NCI-H748 treated with DMSO at 0.1 percent for 48 hours (cell line): ENCODE data around the gene PDE11A.
"Not testable (repeated sequence)": the region's sequence is repeated elsewhere in the genome, so short reads cannot be mapped to it uniquely, and the experiment has no call there.

ENCODE experiments used
- DNase-seq: peaks from one replicate; lab custom pipeline; 2025; lab: John Stamatoyannopoulos, UW

PDE11A gene

DNA sequence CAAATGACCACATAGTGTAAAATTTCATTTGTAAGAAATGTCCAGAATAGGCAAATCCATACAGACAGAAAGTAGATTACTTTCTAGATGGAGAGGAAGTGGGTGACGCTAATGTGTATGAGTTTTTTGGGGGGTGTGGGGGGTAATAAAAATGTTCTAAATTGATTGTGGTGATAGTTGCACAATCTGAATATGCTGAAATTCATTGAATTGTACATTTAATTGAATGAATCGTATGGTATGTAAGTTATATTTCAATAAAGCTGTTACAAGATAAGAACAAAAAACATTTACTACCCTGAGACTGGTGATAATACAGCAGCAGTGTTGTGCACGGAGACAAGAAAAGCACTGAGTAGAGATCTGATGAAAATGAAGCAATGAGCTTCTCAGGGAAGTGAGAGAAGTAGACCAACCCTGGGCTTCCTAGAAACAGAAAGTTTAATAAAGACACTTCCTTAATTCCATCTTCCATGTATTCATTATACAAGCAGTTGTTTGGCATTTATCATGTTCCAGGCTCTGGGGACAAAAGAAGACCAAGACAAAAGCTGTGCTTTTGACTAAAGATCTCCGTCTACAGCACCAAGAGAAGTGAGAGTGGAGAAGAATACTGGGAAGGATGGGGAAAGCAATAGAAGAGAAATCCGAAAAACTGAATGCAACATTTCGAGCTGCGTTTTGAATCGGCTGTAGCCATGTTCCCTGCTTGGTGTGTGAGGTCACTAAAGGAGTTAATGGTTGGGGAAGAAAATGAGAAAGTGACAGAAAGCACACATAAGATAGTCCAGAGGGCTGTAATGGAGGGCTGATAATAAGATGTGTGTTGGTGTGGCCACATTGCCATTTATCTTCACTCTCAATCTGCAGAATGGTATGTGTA, 1.8 kb upstream of the PDE11A start:
- no peak for DNase-seq

DNA sequence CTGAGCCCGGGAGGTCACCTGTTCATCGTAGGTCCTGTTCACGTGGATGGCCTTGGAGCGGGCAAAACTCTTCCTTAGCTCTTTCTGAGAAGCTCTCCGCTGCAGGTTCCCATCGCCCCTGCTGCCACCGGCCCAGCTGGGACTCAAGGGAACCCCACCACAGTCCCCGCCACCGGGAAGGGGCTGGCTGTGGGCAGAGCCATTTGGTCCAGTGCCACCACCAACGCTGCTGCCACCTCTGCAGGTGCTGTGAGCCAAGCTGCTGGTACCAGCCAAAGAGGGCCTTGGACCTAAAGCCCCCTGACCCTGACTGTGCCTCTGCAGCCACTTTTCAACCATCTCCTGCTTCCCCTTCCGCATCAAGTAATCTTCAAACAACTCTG, 586 bp downstream of the PDE11A start:
- no peak for DNase-seq

DNA sequence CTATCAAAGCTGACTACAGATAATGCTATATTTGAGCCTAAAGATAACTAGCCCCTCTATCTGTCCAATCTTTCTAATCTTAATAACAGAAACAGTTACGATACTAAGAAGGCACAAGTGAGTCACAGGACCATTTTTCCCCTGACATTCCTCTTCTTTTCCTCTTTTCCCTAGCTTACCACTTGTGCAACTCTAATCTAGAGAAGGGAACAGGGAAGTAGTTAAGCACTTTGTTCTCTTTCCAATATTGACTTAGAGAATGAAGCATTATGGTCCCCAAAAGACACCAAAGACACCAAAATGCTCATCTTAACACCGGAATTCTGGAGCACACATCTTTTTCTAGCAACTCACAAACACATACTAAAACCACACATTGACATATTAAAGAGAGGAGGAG, 1.8 kb downstream of the PDE11A start:
- DNase-seq: no peak

DNA sequence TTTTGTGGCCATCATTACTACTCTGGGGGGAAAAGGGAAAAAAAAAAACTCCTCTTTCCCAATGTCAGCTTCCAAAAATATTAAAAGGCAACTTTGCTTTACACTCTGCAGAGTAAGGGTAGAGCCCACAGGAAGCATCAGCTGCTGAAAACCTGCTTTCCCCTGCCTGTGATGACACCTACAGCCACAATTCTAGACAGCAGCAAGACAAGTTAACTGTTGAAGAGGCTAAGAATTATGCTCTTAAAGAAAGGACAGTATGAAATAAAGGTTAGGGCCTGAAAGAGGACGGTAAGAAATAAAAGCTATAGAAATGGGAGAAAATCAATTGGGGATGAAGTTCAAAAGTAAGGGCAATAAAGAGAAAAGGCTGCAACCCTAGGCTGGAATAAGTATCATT, 3.0 kb downstream of the PDE11A start:
- no peak for DNase-seq

DNA sequence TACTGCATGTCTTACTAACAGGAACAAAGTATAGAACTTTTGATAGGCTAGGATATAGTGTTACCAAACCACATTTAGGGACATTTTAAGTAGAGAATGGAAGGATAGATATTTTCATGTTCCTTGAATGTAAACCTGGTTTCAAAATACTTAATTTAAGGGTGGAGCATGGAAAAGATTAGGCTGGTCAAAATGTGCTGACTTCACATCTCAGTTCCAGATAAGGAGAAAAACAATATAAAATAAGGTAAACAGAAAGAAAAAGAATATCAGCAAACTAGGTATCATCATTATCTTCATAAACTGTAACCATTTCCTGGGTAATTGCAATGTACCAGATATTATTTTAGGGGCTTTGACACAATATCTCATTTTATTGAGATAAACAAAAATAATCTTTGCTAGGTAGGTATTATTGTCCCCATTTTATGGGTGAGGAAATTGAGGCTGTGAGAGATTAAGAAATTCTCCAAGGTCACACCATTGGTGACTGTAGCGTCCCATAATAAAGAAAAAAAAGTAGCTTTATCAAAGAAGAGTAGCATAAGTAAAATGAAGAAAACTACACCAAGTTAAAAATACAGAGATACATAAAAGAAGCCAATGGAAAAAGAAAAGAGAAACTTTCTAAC, 3.6 kb downstream of the PDE11A start:
- no peak for DNase-seq

DNA sequence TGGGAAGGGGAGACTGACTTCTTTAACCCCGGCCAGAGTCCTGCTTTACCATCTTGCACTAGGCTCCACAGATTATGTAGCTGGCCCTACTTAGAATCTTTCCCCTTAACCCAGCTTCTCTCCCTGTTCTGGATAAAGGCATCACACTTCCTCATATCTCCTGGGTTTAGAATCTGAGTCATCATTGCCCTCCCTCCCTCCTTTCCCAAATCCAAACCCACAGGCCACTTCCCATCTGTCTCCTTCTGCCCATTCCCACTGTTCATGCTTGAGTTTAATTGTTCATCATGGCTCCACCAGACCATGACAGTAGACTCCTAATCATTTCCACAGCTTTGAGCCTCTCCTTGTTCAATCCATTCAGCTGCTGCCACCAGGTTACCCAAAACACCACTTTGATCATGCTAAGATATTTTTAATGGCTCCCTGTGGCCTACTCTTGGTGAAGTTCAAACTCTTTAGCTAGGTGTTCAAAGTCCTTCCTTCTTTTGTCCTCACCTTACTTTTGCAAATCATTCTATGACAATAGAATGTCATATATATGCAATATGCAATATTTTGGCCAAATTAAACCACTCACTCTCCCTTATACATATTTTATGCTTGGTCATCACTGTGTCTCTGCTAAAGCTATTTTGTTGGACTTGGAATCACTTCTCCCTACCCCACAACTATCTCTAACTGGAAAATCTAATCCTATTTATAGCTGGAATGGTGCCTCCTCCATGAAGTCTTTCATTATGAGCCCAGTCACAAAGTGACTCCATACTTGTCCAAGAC, 5.5 kb downstream of the PDE11A start:
- no peak for DNase-seq

DNA sequence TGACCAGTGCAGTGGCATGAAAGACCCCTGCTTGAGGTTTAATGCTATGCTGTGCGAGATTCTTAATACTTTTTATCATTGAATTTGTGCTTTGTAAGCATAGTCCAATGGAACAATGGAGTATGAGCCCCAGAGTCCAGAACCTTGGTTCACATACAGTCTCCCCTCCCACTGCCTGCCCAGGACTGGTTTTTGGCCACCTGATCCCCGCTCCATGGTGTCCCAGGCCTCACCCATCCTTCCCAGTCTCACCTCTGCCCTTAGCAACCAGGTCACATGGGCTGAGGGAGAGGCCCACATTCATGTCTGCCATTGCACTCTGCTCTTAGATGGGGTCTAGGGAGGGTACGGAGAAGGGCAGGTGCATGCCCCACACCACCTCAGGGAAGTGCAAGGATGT, 6.3 kb downstream of the PDE11A start:
- no peak for DNase-seq

DNA sequence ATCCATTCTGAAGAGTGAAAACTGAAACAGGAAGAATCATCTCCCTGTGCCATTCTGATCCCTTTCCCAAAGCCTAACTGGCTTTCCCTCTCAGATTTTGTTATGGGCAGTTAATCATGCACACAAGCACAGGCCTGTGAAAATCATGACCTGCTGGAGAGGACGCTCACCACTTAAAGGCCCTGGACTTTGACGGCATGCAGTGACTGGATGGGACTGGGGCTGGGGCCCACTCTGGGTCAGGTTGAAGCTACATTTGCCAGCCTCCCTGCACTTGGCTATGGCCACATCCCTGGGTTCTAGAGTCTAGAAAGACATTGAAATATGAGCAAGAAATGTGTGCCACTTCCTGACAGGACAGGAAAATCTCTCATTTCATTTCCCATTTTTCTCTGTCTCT, 12.9 kb downstream of the PDE11A start:
- DNase-seq: no peak

DNA sequence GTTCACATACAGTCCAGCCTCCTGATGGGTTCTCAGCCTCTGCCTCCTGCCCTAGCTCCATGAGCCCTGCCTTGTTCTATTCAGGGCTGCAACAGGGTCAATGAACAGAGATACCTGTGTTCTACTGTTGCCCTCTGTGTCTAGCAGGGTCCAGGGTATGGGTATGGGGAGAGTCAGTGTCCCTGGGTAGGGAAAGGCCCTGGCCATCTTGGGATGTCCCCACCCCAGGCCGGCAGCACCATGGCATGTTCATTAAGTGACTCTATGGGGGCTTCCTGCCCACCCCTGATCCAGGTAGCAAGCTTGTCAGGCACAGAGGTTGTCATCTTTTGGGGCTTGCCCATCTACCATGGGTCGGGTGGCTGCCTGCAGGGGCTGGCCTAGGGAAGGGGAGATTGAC, 13.5 kb downstream of the PDE11A start:
- DNase-seq: no peak

DNA sequence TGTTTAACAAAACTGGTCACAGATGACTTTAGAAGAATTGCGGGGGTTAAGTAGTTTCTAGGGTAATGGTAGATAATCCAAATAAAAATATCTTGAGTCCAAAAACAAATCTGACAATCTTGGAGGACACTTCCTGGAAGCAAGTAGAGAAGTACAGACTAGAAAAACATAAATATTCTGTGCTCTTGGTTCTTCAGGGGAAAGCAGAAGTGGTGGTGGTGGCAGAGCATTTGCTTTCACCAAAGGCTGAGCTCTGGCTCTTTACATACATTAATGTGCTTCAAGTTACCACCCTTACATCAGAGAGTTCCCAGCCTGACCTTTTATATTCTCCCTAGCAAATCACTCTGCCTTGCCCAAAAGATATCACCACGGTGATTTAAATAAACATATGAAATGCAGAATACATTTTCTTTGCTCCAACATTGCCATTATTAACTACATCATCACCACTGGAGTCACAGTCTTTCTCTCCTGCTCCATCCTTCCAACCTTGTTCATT, 15.3 kb downstream of the PDE11A start:
- DNase-seq: no peak

DNA sequence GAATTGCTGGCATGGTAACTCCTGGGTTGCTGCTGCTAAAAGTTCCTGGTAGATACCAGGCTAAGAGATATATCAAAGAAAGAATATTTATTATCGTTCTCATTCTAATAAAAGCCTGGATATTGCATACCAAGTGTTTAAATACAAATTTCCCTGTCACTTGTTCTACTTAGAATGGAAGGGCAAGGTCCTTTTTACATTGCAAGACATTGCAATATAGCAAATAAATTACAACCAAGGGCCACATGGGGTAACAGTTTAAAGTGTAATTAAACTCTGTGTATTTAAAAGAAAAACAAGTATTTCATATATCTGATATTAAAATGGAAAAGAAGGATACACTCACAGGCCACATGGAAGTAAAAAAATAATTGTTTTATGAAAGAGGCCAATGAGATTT, 16.2 kb downstream of the PDE11A start:
- DNase-seq: no peak

DNA sequence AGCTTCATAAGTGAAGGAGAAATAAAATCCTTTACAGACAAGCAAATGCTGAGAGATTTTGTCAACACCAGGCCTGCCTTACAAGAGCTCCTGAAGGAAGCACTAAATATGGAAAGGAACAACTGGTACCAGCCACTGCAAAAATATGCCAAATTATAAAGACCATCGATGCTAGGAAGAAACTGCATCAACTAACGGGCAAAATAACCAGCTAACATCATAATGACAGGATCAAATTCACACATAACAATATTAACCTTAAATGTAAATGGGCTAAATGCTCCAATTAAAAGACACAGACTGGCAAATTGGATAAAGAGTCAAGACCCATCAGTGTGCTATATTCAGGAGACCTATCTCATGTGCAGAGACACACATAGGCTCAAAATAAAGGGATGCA, 21.3 kb downstream of the PDE11A start:
- not testable (repeated sequence) for DNase-seq

DNA sequence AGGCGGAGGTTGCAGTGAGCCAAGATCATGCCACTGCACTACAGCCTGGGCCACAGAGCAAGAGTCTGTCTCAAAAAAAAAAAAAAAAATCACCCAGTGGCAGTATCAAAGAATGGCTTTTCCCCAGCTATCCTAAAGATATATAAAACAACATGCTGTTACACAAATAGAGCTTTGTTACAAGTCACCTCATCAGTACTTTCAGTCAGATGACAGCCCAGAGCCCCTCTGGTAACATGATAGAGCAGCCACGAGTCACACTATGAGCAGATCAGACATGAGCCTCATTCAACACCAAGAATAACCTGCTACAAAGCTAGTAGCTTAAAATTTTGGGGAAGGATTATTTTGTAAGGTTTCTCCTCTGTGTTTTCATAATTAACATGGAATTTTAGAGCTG, 25.2 kb downstream of the PDE11A start:
- DNase-seq: no peak

DNA sequence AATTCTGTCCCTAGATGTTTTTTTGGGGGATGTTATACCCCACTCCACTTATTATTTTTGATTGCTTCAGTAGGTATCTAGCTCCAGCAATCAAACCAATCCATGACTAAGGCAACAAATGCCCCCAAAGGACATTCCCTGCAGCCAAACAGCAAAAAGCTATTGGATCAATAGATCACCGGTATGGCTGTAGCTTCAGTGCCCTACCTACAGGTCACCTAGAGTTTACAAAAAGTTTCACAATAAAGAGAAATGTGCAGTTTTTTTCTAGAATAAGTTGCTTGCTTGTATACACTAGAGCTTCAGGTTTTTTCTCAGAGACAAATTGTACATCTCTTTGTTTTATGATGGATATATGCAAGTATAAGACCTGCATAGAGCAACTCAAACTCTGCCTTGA, 27.7 kb downstream of the PDE11A start:
- no peak for DNase-seq

DNA sequence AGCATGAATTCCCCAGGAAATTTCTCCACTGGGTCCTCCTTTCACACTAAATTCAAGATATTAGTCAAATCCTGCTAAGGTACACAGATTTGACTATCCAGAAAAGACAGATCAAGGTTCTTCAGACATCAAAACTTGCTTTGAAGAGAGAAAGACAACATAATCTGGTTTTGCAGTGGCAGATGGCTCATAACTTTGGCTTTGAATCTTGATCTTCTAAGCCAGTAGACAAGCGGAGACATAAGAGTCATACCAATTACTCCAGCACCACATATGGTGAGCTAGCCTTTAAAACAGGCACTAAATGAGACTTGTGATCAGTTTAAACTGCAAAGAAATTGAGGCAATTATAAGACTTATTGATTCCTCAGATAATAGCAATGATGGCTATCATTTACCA, 29.3 kb downstream of the PDE11A start:
- DNase-seq: no peak

DNA sequence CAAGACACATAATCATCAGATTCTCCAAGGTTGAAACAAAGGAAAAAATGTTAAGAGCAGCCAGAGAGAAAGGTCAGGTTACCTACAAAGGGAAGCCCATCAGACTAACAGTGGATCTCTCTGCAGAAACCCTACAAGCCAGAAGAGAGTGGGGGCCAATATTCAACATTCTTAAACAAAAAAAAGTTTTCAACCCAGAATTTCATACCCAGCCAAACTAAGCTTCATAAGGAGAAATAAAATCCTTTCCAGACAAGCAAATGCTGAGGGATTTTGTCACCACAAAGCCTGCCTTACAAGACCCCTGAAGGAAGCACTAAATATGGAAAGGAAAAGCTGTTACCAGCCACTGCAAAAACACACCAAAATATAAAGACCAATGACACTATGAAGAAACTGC, 39.0 kb downstream of the PDE11A start:
- DNase-seq: not testable (repeated sequence)

DNA sequence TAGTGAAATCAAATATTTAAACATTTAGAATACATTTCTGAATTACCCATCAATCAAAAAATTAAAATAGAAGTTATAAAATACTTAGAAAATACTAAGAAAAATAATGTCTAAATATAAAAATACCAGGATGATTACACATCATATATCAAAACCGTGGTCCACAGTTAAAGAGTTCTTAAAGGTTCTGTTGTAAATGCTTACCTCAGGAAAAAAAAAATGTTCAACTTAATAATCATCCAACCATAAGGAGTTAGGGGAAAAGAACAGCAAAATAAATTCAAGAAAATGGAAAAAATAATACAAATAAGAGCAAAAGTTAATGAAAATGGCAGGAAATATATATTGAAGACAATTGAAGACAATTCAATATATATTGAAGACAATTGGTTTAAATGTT, 43.2 kb downstream of the PDE11A start:
- no peak for DNase-seq

DNA sequence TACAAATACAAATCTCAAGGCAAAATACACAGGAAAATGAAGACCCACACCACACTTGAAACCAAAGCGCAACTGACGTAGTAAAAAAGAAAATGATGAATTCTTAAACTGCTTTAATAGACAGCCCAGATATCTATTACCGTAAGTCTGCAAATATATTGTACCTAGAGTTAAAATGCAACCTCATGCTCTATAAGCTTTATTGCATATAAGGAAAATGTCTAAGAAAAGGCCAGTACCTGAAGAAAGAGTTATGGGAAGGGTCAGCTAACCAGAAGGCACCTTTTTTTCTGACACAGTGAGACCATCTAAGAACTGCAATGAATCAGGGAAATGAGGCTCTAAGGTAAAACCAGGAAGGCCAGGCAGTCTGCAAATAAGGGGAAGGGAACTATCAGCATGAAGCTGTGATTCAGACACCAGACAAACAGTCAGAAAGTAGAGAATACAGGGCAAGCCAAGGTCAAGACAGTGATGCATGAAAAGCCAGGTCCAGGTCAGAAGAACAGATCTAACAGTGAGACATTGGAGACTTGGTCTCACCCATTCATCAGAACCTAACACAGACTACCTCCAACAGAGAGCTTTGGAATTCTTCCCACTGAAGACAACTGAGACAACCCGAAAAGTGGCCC, 46.9 kb downstream of the PDE11A start:
- no peak for DNase-seq

DNA sequence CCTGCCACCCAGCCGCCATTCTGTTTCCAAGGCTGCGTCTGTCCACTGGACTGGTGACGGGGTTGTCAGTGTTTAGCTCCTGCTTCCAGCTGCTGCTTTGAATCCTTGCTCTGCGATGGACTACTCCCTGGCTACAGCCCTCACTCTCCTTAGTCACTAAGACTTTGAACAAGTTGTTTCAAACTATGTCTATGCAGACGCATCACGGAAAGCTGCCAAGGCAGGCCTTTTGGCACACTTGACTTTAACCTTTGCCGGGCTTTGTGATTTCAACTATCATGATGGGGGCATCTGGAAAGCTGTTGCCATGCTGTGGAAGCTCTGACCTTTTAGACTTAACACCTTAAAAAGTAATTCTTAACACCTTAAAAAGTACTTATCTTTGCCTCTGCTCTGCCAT, 54.4 kb downstream of the PDE11A start:
- DNase-seq: no peak

DNA sequence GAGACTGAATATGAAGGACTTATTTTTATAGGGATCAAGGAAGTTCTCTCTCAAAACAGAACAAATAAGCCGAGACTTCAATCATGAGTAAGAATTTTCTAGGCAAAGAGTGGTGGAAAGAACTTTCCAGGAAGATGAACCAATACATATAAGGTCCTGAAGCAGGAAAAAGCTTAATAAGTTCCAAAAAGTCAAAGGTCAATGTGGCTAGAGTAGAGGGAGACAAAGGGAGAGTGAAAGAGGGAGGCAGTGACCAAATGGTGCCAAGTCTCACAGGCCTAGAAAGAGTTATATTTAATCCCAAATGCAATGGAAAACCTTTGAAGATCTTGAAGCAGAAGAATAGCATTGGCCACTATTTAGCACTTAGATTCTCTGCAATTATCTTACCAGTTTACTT, 56.0 kb downstream of the PDE11A start:
- no peak for DNase-seq

DNA sequence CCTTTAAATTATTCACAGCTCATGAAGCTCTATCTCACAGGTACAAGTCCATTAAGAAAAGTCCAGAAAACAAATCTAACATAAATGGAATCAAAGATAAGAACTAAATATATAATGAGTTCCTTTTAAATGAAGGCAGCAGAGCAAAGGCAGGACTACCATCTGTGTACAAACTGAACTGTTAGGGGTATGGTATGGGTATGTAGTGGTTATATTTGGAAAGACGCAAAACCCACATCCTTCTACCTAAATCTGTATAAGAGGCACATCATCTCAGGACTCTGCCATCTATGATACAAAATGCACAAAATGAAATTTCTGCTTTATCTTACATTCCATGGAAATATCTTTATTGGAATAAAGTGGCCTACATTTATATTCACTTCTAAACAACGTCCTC, 59.9 kb downstream of the PDE11A start:
- no peak for DNase-seq

DNA sequence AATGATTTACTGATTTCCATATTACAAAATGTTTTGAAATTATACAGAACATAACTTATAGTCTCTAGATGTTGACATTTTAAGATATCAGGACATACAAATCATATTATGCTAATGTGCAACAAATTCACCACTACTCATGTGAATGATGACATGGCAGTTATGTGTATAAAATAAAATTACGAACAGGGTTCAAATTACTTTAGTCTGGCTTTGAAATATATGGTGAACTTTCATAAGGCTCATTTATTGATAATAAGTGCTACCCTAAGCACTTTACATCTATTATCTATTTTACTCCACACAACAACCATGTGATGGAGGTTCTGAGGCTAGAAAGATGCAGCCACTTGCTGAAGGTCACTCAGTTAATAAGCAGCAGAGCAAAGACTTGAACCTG, 62.8 kb downstream of the PDE11A start:
- DNase-seq: no peak
